TTC549 (cell line): Measurements from ENCODE around the gene DUSP9.
"Not testable (repeated sequence)": the region's sequence is repeated elsewhere in the genome, so short reads cannot be mapped to it uniquely, and the experiment has no call there.

Experiments used
- FAIRE-seq: peaks from 2 replicates; lab custom pipeline; 2012; peaks lifted over from hg19 to GRCh38; lab: Jason Lieb, UNC

DUSP9 gene

GRCh38 chrX:153646620-153647373 lies at the start of gene DUSP9:
Gene DUSP9 (plus strand): TSS chrX:153647203. CDS start chrX:153647954, 751 bp downstream.
- no peak for FAIRE-seq

GRCh38 chrX:153598541-153599191 lies 48.3 kb upstream of the DUSP9 start, which contains the start of gene CCNQ:
Gene CCNQ (minus strand): TSS chrX:153599139. CDS start chrX:153599073, 66 bp downstream.
- FAIRE-seq, result no peak

- FAIRE-seq, result no peak
Observed at GRCh38 chrX:153599192-153600031, 47.6 kb upstream of the DUSP9 start.

GRCh38 chrX:153600032-153600373 lies 47.0 kb upstream of the DUSP9 start:
- no peak for FAIRE-seq

- FAIRE-seq, result no peak
Observed at GRCh38 chrX:153600921-153601320, 46.1 kb upstream of the DUSP9 start.

- no peak for FAIRE-seq
Observed at GRCh38 chrX:153601511-153602110, 45.4 kb upstream of the DUSP9 start.

- FAIRE-seq, result no peak
Observed at GRCh38 chrX:153602601-153603000, 44.4 kb upstream of the DUSP9 start.

- no peak for FAIRE-seq
Observed at GRCh38 chrX:153603131-153603656, 43.8 kb upstream of the DUSP9 start.

- FAIRE-seq, result not testable (repeated sequence)
Observed at GRCh38 chrX:153604666-153605380, 42.2 kb upstream of the DUSP9 start.

- FAIRE-seq, result no peak
Observed at GRCh38 chrX:153606503-153606902, 40.5 kb upstream of the DUSP9 start.

GRCh38 chrX:153608376-153608775 lies 38.6 kb upstream of the DUSP9 start:
- FAIRE-seq, result no peak

GRCh38 chrX:153608806-153609205 lies 38.2 kb upstream of the DUSP9 start:
- no peak for FAIRE-seq

GRCh38 chrX:153609917-153610835 lies 36.8 kb upstream of the DUSP9 start:
- no peak for FAIRE-seq

- no peak for FAIRE-seq
Observed at GRCh38 chrX:153610836-153611213, 36.2 kb upstream of the DUSP9 start.

GRCh38 chrX:153611298-153612095 lies 35.5 kb upstream of the DUSP9 start:
- FAIRE-seq, result no peak

- no peak for FAIRE-seq
Observed at GRCh38 chrX:153612413-153612812, 34.6 kb upstream of the DUSP9 start.

- FAIRE-seq, result no peak
Observed at GRCh38 chrX:153614818-153615217, 32.2 kb upstream of the DUSP9 start.

- FAIRE-seq, result no peak
Observed at GRCh38 chrX:153620576-153620975, 26.4 kb upstream of the DUSP9 start.

- FAIRE-seq, result no peak
Observed at GRCh38 chrX:153621949-153622598, 24.9 kb upstream of the DUSP9 start.
